Dedifferentiated amniotic fluid mesenchymal stem cell (primary cell): ENCODE results near the gene REEP1.
"Not testable (repeated sequence)": the region's sequence is repeated elsewhere in the genome, so short reads cannot be mapped to it uniquely, and the experiment has no call there.

Experiments used
- DNase-seq: peaks from one replicate; pipeline ENCODE4 v3.0.0-alpha.2; 2016; ENCODE audit errors: extremely low spot score

The REEP1 gene

GRCh38 chr2:86283411-86284030 lies 53.9 kb downstream of the REEP1 start:
- DNase-seq = no peak

- DNase-seq = no peak
Observed at GRCh38 chr2:86281066-86281700, 56.2 kb downstream of the REEP1 start.

GRCh38 chr2:86280191-86280667 lies 57.2 kb downstream of the REEP1 start:
- no peak for DNase-seq

- no peak for DNase-seq
Observed at GRCh38 chr2:86275962-86276361, 61.5 kb downstream of the REEP1 start.

- no peak for DNase-seq
Observed at GRCh38 chr2:86275384-86275799, 62.0 kb downstream of the REEP1 start.

- DNase-seq = no peak
Observed at GRCh38 chr2:86274918-86275275, 62.5 kb downstream of the REEP1 start.

GRCh38 chr2:86274265-86274917 lies 63.0 kb downstream of the REEP1 start:
- no peak for DNase-seq

- no peak for DNase-seq
Observed at GRCh38 chr2:86272111-86272510, 65.3 kb downstream of the REEP1 start.

GRCh38 chr2:86271248-86271647 lies 66.2 kb downstream of the REEP1 start:
- DNase-seq = no peak

GRCh38 chr2:86263956-86264355 lies 73.5 kb downstream of the REEP1 start:
- no peak for DNase-seq

GRCh38 chr2:86260978-86261377 lies 76.4 kb downstream of the REEP1 start:
- DNase-seq = no peak

- DNase-seq = no peak
Observed at GRCh38 chr2:86258106-86258505, 79.3 kb downstream of the REEP1 start.

- DNase-seq = no peak
Observed at GRCh38 chr2:86256982-86257381, 80.4 kb downstream of the REEP1 start.

- no peak for DNase-seq
Observed at GRCh38 chr2:86256300-86256699, 81.1 kb downstream of the REEP1 start.

GRCh38 chr2:86254576-86255538 lies 82.6 kb downstream of the REEP1 start:
- DNase-seq = no peak

- no peak for DNase-seq
Observed at GRCh38 chr2:86253424-86253823, 84.0 kb downstream of the REEP1 start.

- no peak for DNase-seq
Observed at GRCh38 chr2:86251840-86252266, 85.6 kb downstream of the REEP1 start.

- DNase-seq = no peak
Observed at GRCh38 chr2:86249579-86250391, 87.6 kb downstream of the REEP1 start.

GRCh38 chr2:86249176-86249575 lies 88.2 kb downstream of the REEP1 start:
- DNase-seq = no peak

- DNase-seq = not testable (repeated sequence)
Observed at GRCh38 chr2:86245222-86245621, 92.2 kb downstream of the REEP1 start.

- not testable (repeated sequence) for DNase-seq
Observed at GRCh38 chr2:86244781-86245180, 92.6 kb downstream of the REEP1 start.
